ENCODE data around the gene FAM227B.
A peak's percentile ranks its signal among the peaks of the same experiment; 100 is the strongest.
"Not testable (repeated sequence)": the region's sequence is repeated elsewhere in the genome, so short reads cannot be mapped to it uniquely, and the experiment has no call there.

The FAM227B gene

GRCh38 chr15:49620658-49621368 lies at the start of gene FAM227B, which contains the start of gene DTWD1:
TSS of gene FAM227B (minus strand) at chr15:49620818. CDS start at chr15:49615171, 5,647 bp downstream.
TSS of gene DTWD1 (plus strand) at chr15:49621048. CDS start at chr15:49625168, 4,120 bp downstream.
- POLR2A ChIA-PET, result interaction anchor here (1.0 kb wide), 1 partner anchor 10 kb away, joined by 4 read pairs; no protein-coding TSS in a partner anchor
- TF ChIP-seq FOXA1 (IDR thresholded peaks at IDR 0.05) (no peak), BHLHE40 (IDR thresholded peaks at IDR 0.05; ENCODE audit: borderline replicate concordance) (no peak), NFRKB (IDR thresholded peaks at IDR 0.05) (no peak), FOXK2 (IDR thresholded peaks at IDR 0.05) (no peak), SP1 (IDR thresholded peaks at IDR 0.05) (no peak), ELF4 (IDR thresholded peaks at IDR 0.05) (no peak), ARNT (IDR thresholded peaks at IDR 0.05) (no peak), HDGF (IDR thresholded peaks at IDR 0.05; ENCODE audit: borderline replicate concordance) (no peak), TARDBP (IDR thresholded peaks at IDR 0.05) (peak; percentile 77), SUZ12 (IDR thresholded peaks at IDR 0.05) (no peak), FOXM1 (IDR thresholded peaks at IDR 0.05; ENCODE audit: borderline replicate concordance) (no peak), CTBP1 (IDR thresholded peaks at IDR 0.05; ENCODE audit: borderline replicate concordance) (0 out of 2 replicates have a peak, but pooled peaks have one; percentile 48), PKNOX1 (IDR thresholded peaks at IDR 0.05) (peak; percentile 72), L3MBTL2 (conservative IDR thresholded peaks at IDR 0.05) (peak; percentile 92), ZNF384 (IDR thresholded peaks at IDR 0.05) (no peak), LEF1 (IDR thresholded peaks at IDR 0.05; ENCODE audit: borderline replicate concordance) (no peak)
- CTCF ChIA-PET, result no interaction called here
- peak; percentile 79 for DNase-seq (ENCODE audit: extremely low spot score)

- CTCF ChIA-PET, result no interaction called here
- no peak for DNase-seq (ENCODE audit: extremely low spot score)
- TF ChIP-seq SUZ12 (IDR thresholded peaks at IDR 0.05) (no peak), TARDBP (IDR thresholded peaks at IDR 0.05) (no peak), ARNT (IDR thresholded peaks at IDR 0.05) (no peak), CTBP1 (IDR thresholded peaks at IDR 0.05; ENCODE audit: borderline replicate concordance) (no peak), FOXK2 (IDR thresholded peaks at IDR 0.05) (no peak), L3MBTL2 (conservative IDR thresholded peaks at IDR 0.05) (no peak), NFRKB (IDR thresholded peaks at IDR 0.05) (no peak), BHLHE40 (IDR thresholded peaks at IDR 0.05; ENCODE audit: borderline replicate concordance) (no peak)
- POLR2A ChIA-PET, result no interaction called here
Observed at GRCh38 chr15:49669288-49669687, 48.7 kb upstream of the FAM227B start.

GRCh38 chr15:49666486-49666885 lies 45.9 kb upstream of the FAM227B start:
- POLR2A ChIA-PET; DNase-seq (ENCODE audit: extremely low spot score); CTCF ChIA-PET: not testable (repeated sequence)

- CTCF ChIA-PET, result interaction anchor here (0.7 kb wide), 1 partner anchor 14 kb away, joined by 3 read pairs; no protein-coding TSS in a partner anchor
- POLR2A ChIA-PET, result no interaction called here
- TF ChIP-seq FOXK2 (IDR thresholded peaks at IDR 0.05) (no peak), L3MBTL2 (conservative IDR thresholded peaks at IDR 0.05) (no peak), ARNT (IDR thresholded peaks at IDR 0.05) (no peak), CTBP1 (IDR thresholded peaks at IDR 0.05; ENCODE audit: borderline replicate concordance) (no peak), PKNOX1 (IDR thresholded peaks at IDR 0.05) (no peak), ZNF384 (IDR thresholded peaks at IDR 0.05) (no peak), HDGF (IDR thresholded peaks at IDR 0.05; ENCODE audit: borderline replicate concordance) (no peak), LEF1 (IDR thresholded peaks at IDR 0.05; ENCODE audit: borderline replicate concordance) (no peak), SP1 (IDR thresholded peaks at IDR 0.05) (no peak), BHLHE40 (IDR thresholded peaks at IDR 0.05; ENCODE audit: borderline replicate concordance) (no peak), ELF4 (IDR thresholded peaks at IDR 0.05) (no peak), FOXM1 (IDR thresholded peaks at IDR 0.05; ENCODE audit: borderline replicate concordance) (no peak), TARDBP (IDR thresholded peaks at IDR 0.05) (no peak), NFRKB (IDR thresholded peaks at IDR 0.05) (no peak), FOXA1 (IDR thresholded peaks at IDR 0.05) (no peak), SUZ12 (IDR thresholded peaks at IDR 0.05) (no peak)
- no peak for DNase-seq (ENCODE audit: extremely low spot score)
Observed at GRCh38 chr15:49664716-49665115, 44.1 kb upstream of the FAM227B start.

GRCh38 chr15:49656734-49657133 lies 36.1 kb upstream of the FAM227B start:
- TF ChIP-seq FOXA1 (IDR thresholded peaks at IDR 0.05), result no peak
- TF ChIP-seq CTBP1 (IDR thresholded peaks at IDR 0.05; ENCODE audit: borderline replicate concordance), result no peak
- no peak for TF ChIP-seq NFRKB (IDR thresholded peaks at IDR 0.05)
- no peak for TF ChIP-seq ELF4 (IDR thresholded peaks at IDR 0.05)
- no peak for TF ChIP-seq HDGF (IDR thresholded peaks at IDR 0.05; ENCODE audit: borderline replicate concordance)
- TF ChIP-seq SUZ12 (IDR thresholded peaks at IDR 0.05), result no peak
- TF ChIP-seq TARDBP (IDR thresholded peaks at IDR 0.05), result no peak
- TF ChIP-seq PKNOX1 (IDR thresholded peaks at IDR 0.05), result no peak
- TF ChIP-seq SP1 (IDR thresholded peaks at IDR 0.05), result no peak
- TF ChIP-seq ARNT (IDR thresholded peaks at IDR 0.05), result no peak
- no peak for TF ChIP-seq FOXK2 (IDR thresholded peaks at IDR 0.05)
- TF ChIP-seq ZNF384 (IDR thresholded peaks at IDR 0.05), result no peak
- no peak for TF ChIP-seq BHLHE40 (IDR thresholded peaks at IDR 0.05; ENCODE audit: borderline replicate concordance)
- TF ChIP-seq L3MBTL2 (conservative IDR thresholded peaks at IDR 0.05), result no peak
- CTCF ChIA-PET, result no interaction called here

GRCh38 chr15:49652922-49653321 lies 32.3 kb upstream of the FAM227B start:
- ChIA-PET CTCF (no interaction called here), POLR2A (no interaction called here)
- no peak for DNase-seq (ENCODE audit: extremely low spot score)
- no peak for TF ChIP-seq FOXM1 (IDR thresholded peaks at IDR 0.05; ENCODE audit: borderline replicate concordance)
- no peak for TF ChIP-seq SUZ12 (IDR thresholded peaks at IDR 0.05)
- TF ChIP-seq TARDBP (IDR thresholded peaks at IDR 0.05), result no peak
- no peak for TF ChIP-seq ARNT (IDR thresholded peaks at IDR 0.05)
- no peak for TF ChIP-seq CTBP1 (IDR thresholded peaks at IDR 0.05; ENCODE audit: borderline replicate concordance)
- TF ChIP-seq NFRKB (IDR thresholded peaks at IDR 0.05), result no peak
- TF ChIP-seq ELF4 (IDR thresholded peaks at IDR 0.05), result no peak
- TF ChIP-seq BHLHE40 (IDR thresholded peaks at IDR 0.05; ENCODE audit: borderline replicate concordance), result no peak
- TF ChIP-seq FOXK2 (IDR thresholded peaks at IDR 0.05), result no peak
- TF ChIP-seq L3MBTL2 (conservative IDR thresholded peaks at IDR 0.05), result no peak
- no peak for TF ChIP-seq LEF1 (IDR thresholded peaks at IDR 0.05; ENCODE audit: borderline replicate concordance)
- no peak for TF ChIP-seq ZNF384 (IDR thresholded peaks at IDR 0.05)
- TF ChIP-seq FOXA1 (IDR thresholded peaks at IDR 0.05), result no peak
- TF ChIP-seq SP1 (IDR thresholded peaks at IDR 0.05), result no peak
- TF ChIP-seq PKNOX1 (IDR thresholded peaks at IDR 0.05), result no peak
- TF ChIP-seq HDGF (IDR thresholded peaks at IDR 0.05; ENCODE audit: borderline replicate concordance), result no peak

More at GRCh38 chr15:49656734-49657133, 36.1 kb upstream of the FAM227B start:
- POLR2A ChIA-PET, result no interaction called here
- DNase-seq (ENCODE audit: extremely low spot score), result no peak
